Measurements from ENCODE around the gene GPR3. TPM values are rescaled to one million over a fixed set of nuclear protein-coding genes. Genes with fewer than 3 reads are reported as not detected.
A peak's percentile ranks its signal among the peaks of the same experiment; 100 is the strongest.

Gene GPR3
- total RNA-seq, 4 donors from 2014 or later = not detected

DNA sequence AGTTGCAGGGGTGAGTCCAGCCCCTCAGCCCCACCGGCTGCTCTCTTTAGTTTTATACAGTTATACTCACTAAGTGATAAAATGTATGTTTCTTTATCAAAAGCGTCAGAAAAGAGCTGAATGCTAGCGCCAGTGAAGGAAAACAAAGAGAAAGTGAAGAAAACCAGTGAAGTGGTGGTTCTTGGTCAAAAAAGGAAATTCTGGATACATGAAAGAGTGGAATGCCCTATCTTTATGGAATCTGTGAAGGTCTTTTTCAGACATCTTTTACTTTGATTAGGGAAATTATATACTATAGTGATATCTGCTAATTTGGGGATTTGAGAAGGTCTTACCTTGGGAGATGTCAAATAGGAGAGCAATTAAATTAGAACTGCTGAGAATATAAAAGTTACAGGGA lies 41.3 kb downstream of the GPR3 start:
- peak overlapping the region in 3 of 4 donors; percentile 89 to 92 (median 92) for H3K27ac ChIP-seq

DNA sequence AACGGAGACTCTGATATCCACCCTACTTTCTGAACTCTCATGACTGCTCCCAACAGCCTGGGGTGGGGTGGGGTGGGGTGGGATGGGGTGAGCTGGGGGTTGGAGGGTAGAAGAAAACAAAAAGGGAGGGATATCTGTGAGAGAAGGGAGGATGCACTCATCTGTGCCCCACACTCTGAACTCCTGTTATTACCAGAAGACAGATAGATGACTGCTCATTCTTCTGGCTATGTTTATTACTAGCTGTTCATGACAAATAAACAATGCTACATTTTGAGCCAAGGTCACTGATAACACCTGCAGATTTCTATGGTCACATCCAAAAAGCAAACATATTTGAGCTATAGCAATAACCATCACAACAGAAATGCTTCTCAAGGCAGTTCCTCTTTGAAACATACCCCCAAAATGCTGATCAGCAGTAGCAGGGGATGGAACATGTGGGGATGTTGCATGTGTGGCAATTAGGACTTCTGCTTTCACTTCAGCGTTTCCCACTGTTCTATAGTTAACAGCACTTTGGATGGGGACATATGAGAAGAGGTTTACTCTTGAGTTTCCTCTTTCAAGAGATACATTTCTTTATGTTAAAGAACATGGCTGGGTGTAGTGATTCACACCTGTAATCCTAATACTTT lies 43.3 kb downstream of the GPR3 start:
- Histone ChIP-seq H3K27me3 (no peaks in the 10 kb centered on the region), H3K36me3 (no peaks in the 10 kb centered on the region), H3K27ac (peak overlapping the region; percentile 87 to 92 (median 90)), H3K4me1 (peaks cover 57 to 88% (median 71%) of the 10 kb centered on the region in 4 donors), H3K4me3 (peak overlapping the region in 1 of 4 donors; percentile 11), H3K9me3 (no peaks in the 10 kb centered on the region)
- TF ChIP-seq POLR2AphosphoS5 (IDR thresholded peaks at IDR 0.05) (peak in 1 of 3 donors; percentile 16), POLR2A (IDR thresholded peaks at IDR 0.05) (no peak)
- TF ChIP-seq, protein P1, sequence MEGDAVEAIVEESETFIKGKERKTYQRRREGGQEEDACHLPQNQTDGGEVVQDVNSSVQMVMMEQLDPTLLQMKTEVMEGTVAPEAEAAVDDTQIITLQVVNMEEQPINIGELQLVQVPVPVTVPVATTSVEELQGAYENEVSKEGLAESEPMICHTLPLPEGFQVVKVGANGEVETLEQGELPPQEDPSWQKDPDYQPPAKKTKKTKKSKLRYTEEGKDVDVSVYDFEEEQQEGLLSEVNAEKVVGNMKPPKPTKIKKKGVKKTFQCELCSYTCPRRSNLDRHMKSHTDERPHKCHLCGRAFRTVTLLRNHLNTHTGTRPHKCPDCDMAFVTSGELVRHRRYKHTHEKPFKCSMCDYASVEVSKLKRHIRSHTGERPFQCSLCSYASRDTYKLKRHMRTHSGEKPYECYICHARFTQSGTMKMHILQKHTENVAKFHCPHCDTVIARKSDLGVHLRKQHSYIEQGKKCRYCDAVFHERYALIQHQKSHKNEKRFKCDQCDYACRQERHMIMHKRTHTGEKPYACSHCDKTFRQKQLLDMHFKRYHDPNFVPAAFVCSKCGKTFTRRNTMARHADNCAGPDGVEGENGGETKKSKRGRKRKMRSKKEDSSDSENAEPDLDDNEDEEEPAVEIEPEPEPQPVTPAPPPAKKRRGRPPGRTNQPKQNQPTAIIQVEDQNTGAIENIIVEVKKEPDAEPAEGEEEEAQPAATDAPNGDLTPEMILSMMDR (IDR thresholded peaks at IDR 0.05) = no peak
- in situ Hi-C loops (cut with MboI; ENCODE audit: low pct_ligation_motif_present in 1 of 4, low pct_unique_long_range_greater_than_20kb in 1 of 4, low sequenced_read_pairs in 3 of 4) = no loop called here
- intact Hi-C loops (cut with DNase I; ENCODE audit: low total_unique reads) = no loop called here
- DNase-seq = no peak
- 30% methylated on average over 2 of the region's 2 CpGs; no CpG with 5 or more reads in 1 of the 2 donors for WGBS, 2 donors (ENCODE audit: low coverage in 1 of 2)

More for the DNA sequence above, 41.3 kb downstream of the GPR3 start:
- in situ Hi-C loops (cut with MboI; ENCODE audit: low pct_ligation_motif_present in 1 of 4, low pct_unique_long_range_greater_than_20kb in 1 of 4, low sequenced_read_pairs in 3 of 4) (no loop called here), intact Hi-C loops (cut with DNase I; ENCODE audit: low total_unique reads) (no loop called here)
- Histone ChIP-seq H3K4me3 (no peak overlapping the region), H3K4me1 (peaks cover 65 to 93% (median 77%) of the 10 kb centered on the region in 4 donors), H3K27me3 (no peaks in the 10 kb centered on the region), H3K9me3 (no peaks in the 10 kb centered on the region), H3K36me3 (no peaks in the 10 kb centered on the region)
- WGBS, 2 donors (ENCODE audit: low coverage in 1 of 2) = 86 to 100% methylated on average over 1 to 3 of the region's 3 CpGs
- DNase-seq = no peak
- TF ChIP-seq POLR2AphosphoS5 (IDR thresholded peaks at IDR 0.05) = no peak
- TF ChIP-seq EP300 (IDR thresholded peaks at IDR 0.05; ENCODE audit: low read depth) = no peak
- no peak for TF ChIP-seq POLR2A (IDR thresholded peaks at IDR 0.05)
- TF ChIP-seq, protein P1 (IDR thresholded peaks at IDR 0.05) = no peak

DNA sequence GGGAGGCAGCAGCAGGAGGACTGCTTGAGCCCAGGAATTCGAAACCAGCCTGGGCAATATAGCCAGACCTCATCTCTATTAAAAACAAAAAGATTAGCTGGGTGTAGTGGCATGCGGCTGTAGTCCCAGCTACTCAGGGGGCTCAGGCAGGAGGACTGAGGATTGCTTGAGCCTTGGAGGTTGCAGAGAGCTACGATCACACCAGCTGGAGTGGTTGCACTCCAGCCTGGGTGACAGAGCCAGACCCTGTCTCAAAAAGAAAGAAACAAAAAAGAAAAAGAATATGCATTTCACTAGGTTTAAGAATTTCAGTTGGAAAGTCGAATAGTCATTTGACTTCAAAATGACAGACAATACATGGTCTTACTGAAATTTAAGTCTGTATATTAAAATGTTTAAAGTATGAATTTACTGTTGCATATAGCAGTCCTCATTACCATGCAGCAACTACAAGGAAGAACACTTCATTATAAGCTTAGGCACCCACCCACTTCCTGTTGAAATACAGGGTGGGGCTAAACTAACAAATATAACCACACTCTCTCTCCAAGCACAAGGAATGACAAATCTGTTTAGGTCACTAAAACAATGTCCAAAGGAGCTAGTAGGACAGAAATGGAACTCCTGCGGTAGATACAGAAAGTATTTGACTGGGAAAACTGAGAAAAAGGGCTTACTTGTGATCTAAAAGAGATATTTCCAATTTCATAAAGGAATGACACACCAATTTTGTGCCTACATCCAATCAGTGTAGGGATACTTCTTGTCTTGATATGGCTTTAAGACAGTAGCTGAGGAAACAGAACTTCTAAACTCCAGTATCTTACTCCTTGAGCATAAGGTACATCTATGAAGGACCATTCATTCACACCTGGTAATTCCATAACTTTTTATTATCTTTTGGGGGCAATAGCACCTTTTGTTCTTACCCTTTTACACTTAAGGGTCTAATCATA lies 44.1 kb downstream of the GPR3 start:
- H3K27me3 ChIP-seq = no peaks in the 10 kb centered on the region
- H3K4me1 ChIP-seq = peaks cover 52 to 80% (median 64%) of the 10 kb centered on the region in 4 donors
- H3K4me3 ChIP-seq = peak overlapping the region in 1 of 4 donors; percentile 11
- WGBS, 2 donors (ENCODE audit: low coverage in 1 of 2) = 13 to 23% methylated on average over 3 to 5 of the region's 5 CpGs
- H3K9me3 ChIP-seq = no peaks in the 10 kb centered on the region
- no peaks in the 10 kb centered on the region for H3K36me3 ChIP-seq
- DNase-seq = peak; percentile 38
- peak overlapping the region; percentile 87 to 92 (median 90) for H3K27ac ChIP-seq
- in situ Hi-C loops (cut with MboI; ENCODE audit: low pct_ligation_motif_present in 1 of 4, low pct_unique_long_range_greater_than_20kb in 1 of 4, low sequenced_read_pairs in 3 of 4) (no loop called here), intact Hi-C loops (cut with DNase I; ENCODE audit: low total_unique reads) (no loop called here)
- TF ChIP-seq, protein P1 (IDR thresholded peaks at IDR 0.05) = no peak
- TF ChIP-seq POLR2AphosphoS5 (IDR thresholded peaks at IDR 0.05) (peak; percentile 73 to 89 (median 89)), EP300 (IDR thresholded peaks at IDR 0.05; ENCODE audit: low read depth) (no peak), POLR2A (IDR thresholded peaks at IDR 0.05) (peak; percentile 64)

DNA sequence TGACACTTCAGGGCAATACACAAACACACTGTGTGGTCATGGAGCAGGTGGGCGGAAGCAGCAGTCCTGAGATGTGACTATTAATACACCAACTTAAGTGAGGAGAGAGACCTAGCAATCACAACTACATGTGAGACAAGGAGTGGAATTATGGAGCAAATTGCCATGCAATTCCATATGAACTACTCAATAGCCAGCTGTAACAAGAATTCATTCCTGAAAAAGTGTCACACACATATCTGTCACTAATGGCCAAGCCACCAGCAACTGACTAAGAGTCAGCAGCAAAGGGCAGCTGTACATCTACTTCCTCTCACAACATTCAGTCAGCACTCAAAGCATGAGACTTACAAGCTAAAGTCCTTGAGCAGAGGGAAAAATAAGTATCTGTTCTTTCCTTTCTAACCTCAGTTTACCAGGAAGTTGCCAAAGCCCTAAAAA lies 46.2 kb downstream of the GPR3 start:
- H3K27ac ChIP-seq = peak overlapping the region; percentile 87 to 92 (median 90)
- in situ Hi-C loops (cut with MboI; ENCODE audit: low pct_ligation_motif_present in 1 of 4, low pct_unique_long_range_greater_than_20kb in 1 of 4, low sequenced_read_pairs in 3 of 4) (no loop called here), intact Hi-C loops (cut with DNase I; ENCODE audit: low total_unique reads) (no loop called here)
- no peaks in the 10 kb centered on the region for H3K36me3 ChIP-seq
- H3K4me1 ChIP-seq = peaks cover 41 to 66% (median 56%) of the 10 kb centered on the region in 4 donors
- H3K4me3 ChIP-seq = no peak overlapping the region
- H3K9me3 ChIP-seq = no peaks in the 10 kb centered on the region
- WGBS, 2 donors (ENCODE audit: low coverage in 1 of 2) = 59% methylated on average over 1 of the region's 1 CpG; no CpG with 5 or more reads in 1 of the 2 donors
- no peak for DNase-seq
- no peaks in the 10 kb centered on the region for H3K27me3 ChIP-seq
- no peak for TF ChIP-seq POLR2A (IDR thresholded peaks at IDR 0.05)
- TF ChIP-seq, protein P1 (IDR thresholded peaks at IDR 0.05) = no peak
- TF ChIP-seq POLR2AphosphoS5 (IDR thresholded peaks at IDR 0.05) = no peak
- no peak for TF ChIP-seq EP300 (IDR thresholded peaks at IDR 0.05; ENCODE audit: low read depth)
